Lower lobe of right lung (tissue), 2 donors: ENCODE results near the gene MMP7. TPM values are rescaled to one million over a fixed set of nuclear protein-coding genes. Genes with fewer than 3 reads are reported as not detected.

ENCODE experiments used
- ATAC-seq, 2 donors: fragments of 200-7000 bp; cut with Tn5 transposase; one replicate each; pipeline ENCODE4 v1.9.1; 2020 to 2022; ENCODE audit warnings: mild to moderate bottlenecking in 2 of 2, moderate library complexity in 2 of 2
- DNase-seq: peaks from one replicate; pipeline ENCODE4 v3.0.0-alpha.2; 2020
- H3K27ac ChIP-seq: fragments of 200-600 bp; one replicate; pipeline ENCODE4 v1.8.0; 2022
- H3K27me3 ChIP-seq: fragments of 200-600 bp; one replicate; pipeline ENCODE4 v1.8.0; 2022; ENCODE audit warnings: low read depth
- H3K36me3 ChIP-seq: fragments of 200-600 bp; one replicate; pipeline ENCODE4 v1.8.0; 2022; ENCODE audit warnings: mild to moderate bottlenecking
- H3K4me1 ChIP-seq: fragments of 200-600 bp; one replicate; pipeline ENCODE4 v1.8.0; 2022
- H3K4me3 ChIP-seq: fragments of 200-600 bp; one replicate; pipeline ENCODE4 v1.8.0; 2022; ENCODE audit warnings: mild to moderate bottlenecking
- H3K9me3 ChIP-seq: fragments of 200-600 bp; one replicate; pipeline ENCODE4 v1.8.0; 2022
- CTCF ChIP-seq: fragments of 200-600 bp; IDR thresholded peaks from one replicate; pipeline ENCODE4 v1.8.0; 2022; ENCODE audit warnings: antibody characterized with exemption, mild to moderate bottlenecking
- intact Hi-C: fragments of 100-400 bp; cut with DNase I; formaldehyde crosslinking; loops from one replicate; pipeline ENCODE4 v1.11.0; 2022
- long read RNA-seq: library from polyadenylated mRNA; unstranded; transcript quantifications from one replicate; pipeline ENCODE4 v2.0.0, GENCODE V29; 2021
- total RNA-seq: library from RNA; stranded (reverse); fragmentation: NEBNext Ultra II Directional; extraction: Animal tissue kit (Norgen Biotek cat#: 25700); gene quantifications from one replicate; pipeline ENCODE4 v1.2.1, GENCODE V29; 2021
- donor health status: DM: no; HTN: yes; CAD: no; lungs with severe emphysema.

The MMP7 gene
- 7.1 TPM for total RNA-seq
- long read RNA-seq, transcript MMP7-201 (6 exons, 1,125 nt) = major isoform, 5 of 5 reads
- long read RNA-seq, partial matches to known transcripts = 0 of 5 reads
- long read RNA-seq, other reads (novel, unspliced or antisense) = 0 of 5 reads

GRCh38 chr11:102530558-102530957 lies at the start of gene MMP7:
Gene MMP7, minus strand, starts transcription at chr11:102530747. Its CDS starts 47 bp downstream, at chr11:102530700.
- Histone ChIP-seq H3K27me3 (no peaks in the 10 kb centered on the region), H3K9me3 (no peaks in the 10 kb centered on the region), H3K4me3 (peak within 1 kb of the TSS; percentile 23), H3K36me3 (no peaks in the 10 kb centered on the region), H3K4me1 (peaks cover 3% of the 10 kb centered on the region), H3K27ac (no peak within 1 kb of the TSS)
- DNase-seq = no peak
- no peak for TF ChIP-seq CTCF
- intact Hi-C loops = no loop called here
- ATAC-seq = peak; percentile 63 to 92

GRCh38 chr11:102577723-102578122 lies 47.2 kb upstream of the MMP7 start:
- Histone ChIP-seq H3K4me1 (no peaks in the 10 kb centered on the region), H3K36me3 (no peaks in the 10 kb centered on the region), H3K9me3 (no peaks in the 10 kb centered on the region), H3K4me3 (no peak overlapping the region), H3K27me3 (no peaks in the 10 kb centered on the region), H3K27ac (no peak overlapping the region)
- TF ChIP-seq CTCF = no peak
- intact Hi-C loops = no loop called here
- DNase-seq (no peak), ATAC-seq (no peak)

GRCh38 chr11:102577182-102577581 lies 46.6 kb upstream of the MMP7 start:
- Histone ChIP-seq H3K27ac (no peak overlapping the region), H3K36me3 (no peaks in the 10 kb centered on the region), H3K4me3 (no peak overlapping the region), H3K4me1 (no peaks in the 10 kb centered on the region), H3K9me3 (no peaks in the 10 kb centered on the region), H3K27me3 (no peaks in the 10 kb centered on the region)
- intact Hi-C loops = no loop called here
- DNase-seq = no peak
- TF ChIP-seq CTCF = no peak
- ATAC-seq = peak; percentile 59 to 62

- ATAC-seq = no peak
- no peak for TF ChIP-seq CTCF
- Histone ChIP-seq H3K4me1 (no peaks in the 10 kb centered on the region), H3K27me3 (no peaks in the 10 kb centered on the region), H3K9me3 (no peaks in the 10 kb centered on the region), H3K4me3 (no peak overlapping the region), H3K36me3 (no peaks in the 10 kb centered on the region), H3K27ac (no peak overlapping the region)
- intact Hi-C loops = no loop called here
- DNase-seq = no peak
These were observed 45.8 kb upstream of the MMP7 start for GRCh38 chr11:102576350-102576749.

GRCh38 chr11:102575012-102575411 lies 44.5 kb upstream of the MMP7 start:
- no peak overlapping the region for H3K27ac ChIP-seq
- no peaks in the 10 kb centered on the region for H3K27me3 ChIP-seq
- no peak for TF ChIP-seq CTCF
- DNase-seq (no peak), ATAC-seq (no peak)
- no peaks in the 10 kb centered on the region for H3K4me1 ChIP-seq
- intact Hi-C loops = no loop called here
- H3K9me3 ChIP-seq = no peaks in the 10 kb centered on the region
- no peak overlapping the region for H3K4me3 ChIP-seq
- H3K36me3 ChIP-seq = no peaks in the 10 kb centered on the region

- ATAC-seq (no peak), DNase-seq (no peak)
- Histone ChIP-seq H3K36me3 (no peaks in the 10 kb centered on the region), H3K4me3 (no peak overlapping the region), H3K27me3 (no peaks in the 10 kb centered on the region), H3K27ac (no peak overlapping the region), H3K9me3 (no peaks in the 10 kb centered on the region), H3K4me1 (no peaks in the 10 kb centered on the region)
- no peak for TF ChIP-seq CTCF
- intact Hi-C loops = no loop called here
These were observed 43.3 kb upstream of the MMP7 start for GRCh38 chr11:102573851-102574250.
